Measurements from ENCODE around the gene COQ8A.

The COQ8A gene

GRCh38 chr1:226940806-226941067 is 643 bp downstream of the COQ8A start:
- H3K4me2 ChIP-seq (ENCODE audit: low read depth, low read length, poor library complexity, severe bottlenecking), result peak overlapping the region; percentile 93
- H3K9me2 ChIP-seq (replicated peaks; ENCODE audit: low read depth, low read length), result no peaks in the 10 kb centered on the region
- no peaks in the 10 kb centered on the region for H3K36me3 ChIP-seq (ENCODE audit: insufficient read depth, low read length)
- H2AFZ ChIP-seq (ENCODE audit: low read length), result peak overlapping the region; percentile 75; the same call in 1 of the 2 replicates
- no peaks in the 10 kb centered on the region for H3K27me3 ChIP-seq (ENCODE audit: insufficient read depth, low read length, poor library complexity, severe bottlenecking)
- H3K4me1 ChIP-seq (ENCODE audit: insufficient read depth, low read length, poor library complexity, severe bottlenecking), result peaks cover 61% of the 10 kb centered on the region
- peaks cover 55% of the 10 kb centered on the region for H3K79me2 ChIP-seq (ENCODE audit: insufficient read depth, low read length)
- TF ChIP-seq EZH2phosphoT487 (IDR thresholded peaks at IDR 0.05; ENCODE audit: borderline replicate concordance) (no peak), CTCF (conservative IDR thresholded peaks at IDR 0.05; ENCODE audit: low read length) (no peak)
- peak overlapping the region; percentile 88 for H3K4me3 ChIP-seq (ENCODE audit: low read length, poor library complexity, severe bottlenecking)
- H3F3A ChIP-seq (ENCODE audit: low read depth), result no peaks in the 10 kb centered on the region
- peak overlapping the region; percentile 83 for H3K9ac ChIP-seq (ENCODE audit: low read depth, low read length, poor library complexity, severe bottlenecking)
- peaks cover 3% of the 10 kb centered on the region for H4K20me1 ChIP-seq (ENCODE audit: insufficient read depth, low read length, poor library complexity, severe bottlenecking)
- H3K9me3 ChIP-seq (ENCODE audit: insufficient read depth, low read depth, low read length), result peaks cover 2% of the 10 kb centered on the region; the same call in 1 of the 2 replicates

GRCh38 chr1:226942392-226942791 is 2.3 kb downstream of the COQ8A start:
- Histone ChIP-seq H3K9me2 (replicated peaks; ENCODE audit: low read depth, low read length) (no peaks in the 10 kb centered on the region), H3K4me1 (ENCODE audit: insufficient read depth, low read length, poor library complexity, severe bottlenecking) (peaks cover 72% of the 10 kb centered on the region), H3K4me3 (ENCODE audit: low read length, poor library complexity, severe bottlenecking) (peak overlapping the region; percentile 88), H3K27me3 (ENCODE audit: insufficient read depth, low read length, poor library complexity, severe bottlenecking) (no peaks in the 10 kb centered on the region), H3K36me3 (ENCODE audit: insufficient read depth, low read length) (no peaks in the 10 kb centered on the region), H4K20me1 (ENCODE audit: insufficient read depth, low read length, poor library complexity, severe bottlenecking) (peaks cover 3% of the 10 kb centered on the region), H3K79me2 (ENCODE audit: insufficient read depth, low read length) (peaks cover 71% of the 10 kb centered on the region), H3K9me3 (ENCODE audit: insufficient read depth, low read depth, low read length) (no peaks in the 10 kb centered on the region), H2AFZ (ENCODE audit: low read length) (no peak overlapping the region), H3F3A (ENCODE audit: low read depth) (no peaks in the 10 kb centered on the region), H3K4me2 (ENCODE audit: low read depth, low read length, poor library complexity, severe bottlenecking) (peak overlapping the region; percentile 93), H3K9ac (ENCODE audit: low read depth, low read length, poor library complexity, severe bottlenecking) (no peak overlapping the region)
- TF ChIP-seq EZH2phosphoT487 (IDR thresholded peaks at IDR 0.05; ENCODE audit: borderline replicate concordance) (no peak), CTCF (conservative IDR thresholded peaks at IDR 0.05; ENCODE audit: low read length) (no peak)

GRCh38 chr1:226943156-226943555 is 3.1 kb downstream of the COQ8A start:
- TF ChIP-seq CTCF (conservative IDR thresholded peaks at IDR 0.05; ENCODE audit: low read length) (no peak), EZH2phosphoT487 (IDR thresholded peaks at IDR 0.05; ENCODE audit: borderline replicate concordance) (no peak)
- Histone ChIP-seq H3K27me3 (ENCODE audit: insufficient read depth, low read length, poor library complexity, severe bottlenecking) (no peaks in the 10 kb centered on the region), H3K4me3 (ENCODE audit: low read length, poor library complexity, severe bottlenecking) (peak overlapping the region; percentile 16), H3K36me3 (ENCODE audit: insufficient read depth, low read length) (no peaks in the 10 kb centered on the region), H3K9me2 (replicated peaks; ENCODE audit: low read depth, low read length) (no peaks in the 10 kb centered on the region), H3K4me1 (ENCODE audit: insufficient read depth, low read length, poor library complexity, severe bottlenecking) (peaks cover 68% of the 10 kb centered on the region), H3K4me2 (ENCODE audit: low read depth, low read length, poor library complexity, severe bottlenecking) (peak overlapping the region; percentile 93), H4K20me1 (ENCODE audit: insufficient read depth, low read length, poor library complexity, severe bottlenecking) (peaks cover 3% of the 10 kb centered on the region), H3K9me3 (ENCODE audit: insufficient read depth, low read depth, low read length) (no peaks in the 10 kb centered on the region), H2AFZ (ENCODE audit: low read length) (no peak overlapping the region), H3F3A (ENCODE audit: low read depth) (no peaks in the 10 kb centered on the region), H3K9ac (ENCODE audit: low read depth, low read length, poor library complexity, severe bottlenecking) (peak overlapping the region; percentile 15), H3K79me2 (ENCODE audit: insufficient read depth, low read length) (peaks cover 77% of the 10 kb centered on the region)
